Activated naive CD4-positive, alpha-beta T cell treated with Interleukin-2 at 50 U/mL for 16 hours (primary cell): ENCODE data around the gene CD68.
"Not testable (repeated sequence)": the region's sequence is repeated elsewhere in the genome, so short reads cannot be mapped to it uniquely, and the experiment has no call there.

ENCODE experiments used
- DNase-seq: peaks from one replicate; pipeline ENCODE4 v3.0.0-alpha.2; 2020

CD68 gene

DNA sequence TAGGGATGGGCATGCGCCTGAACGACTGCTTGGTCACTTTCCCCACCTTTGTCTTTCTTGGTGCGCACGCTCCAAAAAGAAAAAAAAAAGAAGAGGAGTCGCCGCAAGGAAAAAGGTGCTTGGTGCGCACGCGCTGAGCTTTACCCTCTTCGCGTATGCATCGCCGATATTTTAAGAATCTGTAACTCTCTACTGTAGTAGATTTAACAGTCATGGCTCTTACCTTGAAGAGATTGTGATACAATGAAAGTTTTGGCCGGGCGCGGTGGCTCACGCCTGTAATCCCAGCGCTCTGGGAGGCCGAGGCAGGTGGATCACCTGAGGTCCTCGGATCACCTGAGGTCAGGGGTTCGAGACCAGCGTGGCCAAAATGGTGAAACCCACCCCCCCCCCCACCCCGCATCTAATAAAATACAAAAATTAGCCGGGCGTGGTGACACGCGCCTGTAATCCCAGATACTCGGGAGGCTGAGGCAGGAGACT, 35.9 kb downstream of the CD68 start:
- DNase-seq: no peak

DNA sequence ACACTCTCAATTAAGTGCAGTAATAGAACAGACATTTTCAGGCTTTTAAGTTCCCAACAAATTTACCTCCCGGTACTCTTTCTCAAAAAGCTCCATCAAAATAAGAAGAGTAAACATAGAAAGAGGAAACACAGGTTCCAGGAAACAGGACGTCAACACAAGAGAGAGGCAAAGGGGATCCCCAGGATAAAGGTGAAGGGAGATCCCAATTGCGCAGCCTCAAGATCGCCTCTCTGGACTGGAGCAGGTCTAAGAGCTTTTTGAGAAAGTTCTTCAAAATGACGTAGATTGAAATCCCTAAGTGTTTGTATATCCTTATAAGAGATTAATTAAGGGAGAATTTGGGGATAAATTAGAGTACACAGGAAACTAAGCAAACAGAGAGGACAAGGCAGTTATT, 39.2 kb downstream of the CD68 start:
- no peak for DNase-seq

DNA sequence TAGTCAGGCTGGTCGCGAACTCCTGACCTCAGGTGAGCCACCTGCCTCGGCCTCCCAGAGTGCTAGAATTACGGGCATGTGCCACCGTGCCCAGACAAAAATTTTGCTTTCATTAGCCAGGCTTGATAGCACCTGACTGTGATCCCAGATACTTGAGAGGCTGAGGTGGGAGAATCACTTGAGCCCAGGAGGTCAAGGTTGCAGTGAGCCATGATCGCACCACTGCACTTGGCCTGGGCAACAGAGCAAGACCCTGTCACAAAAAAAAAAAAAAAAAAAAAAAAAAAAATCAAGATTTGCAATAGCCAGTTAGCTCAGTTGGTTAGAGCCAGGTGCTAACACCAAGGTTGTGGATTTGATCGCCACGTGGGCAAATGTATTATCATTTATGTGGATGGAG, 41.4 kb downstream of the CD68 start:
- no peak for DNase-seq

DNA sequence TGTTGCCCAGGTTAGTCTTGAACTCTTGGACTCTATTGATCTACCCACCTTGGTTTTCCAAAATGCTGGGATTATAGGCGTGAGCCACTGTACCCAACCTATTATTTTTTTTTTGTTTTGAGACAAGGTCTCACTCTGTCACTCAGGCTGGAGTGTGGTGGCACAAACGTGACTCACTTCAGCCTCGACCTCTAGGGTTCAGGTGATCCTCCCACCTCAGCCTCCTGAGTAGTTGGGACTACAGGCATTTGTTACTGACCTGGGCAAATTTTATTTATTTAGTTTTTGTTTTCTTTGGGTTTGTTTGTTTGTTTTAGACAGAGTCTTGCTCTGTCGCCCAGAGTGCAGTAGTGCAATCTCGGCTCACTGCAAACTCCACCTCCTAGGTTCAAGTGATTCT, 44.2 kb downstream of the CD68 start:
- no peak for DNase-seq

DNA sequence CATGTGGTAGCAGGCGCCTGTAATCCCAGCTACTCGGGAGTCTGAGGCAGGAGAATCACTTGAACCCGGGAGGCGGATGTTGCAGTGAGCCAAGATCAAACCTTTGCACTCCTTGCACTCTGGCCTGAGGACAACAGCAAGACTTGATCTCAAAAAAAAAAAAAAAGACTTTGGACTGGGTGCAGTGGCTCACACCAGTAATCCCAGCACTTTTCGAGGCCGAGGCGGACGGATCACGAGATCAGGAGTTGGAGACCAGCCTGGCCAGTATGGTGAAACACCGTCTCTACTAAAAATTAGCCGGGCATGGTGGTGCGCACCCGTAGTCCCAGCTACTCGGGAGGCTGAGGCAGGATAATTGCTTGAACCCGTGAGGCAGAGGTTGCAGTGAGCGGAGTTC, 46.3 kb downstream of the CD68 start:
- DNase-seq: not testable (repeated sequence)

DNA sequence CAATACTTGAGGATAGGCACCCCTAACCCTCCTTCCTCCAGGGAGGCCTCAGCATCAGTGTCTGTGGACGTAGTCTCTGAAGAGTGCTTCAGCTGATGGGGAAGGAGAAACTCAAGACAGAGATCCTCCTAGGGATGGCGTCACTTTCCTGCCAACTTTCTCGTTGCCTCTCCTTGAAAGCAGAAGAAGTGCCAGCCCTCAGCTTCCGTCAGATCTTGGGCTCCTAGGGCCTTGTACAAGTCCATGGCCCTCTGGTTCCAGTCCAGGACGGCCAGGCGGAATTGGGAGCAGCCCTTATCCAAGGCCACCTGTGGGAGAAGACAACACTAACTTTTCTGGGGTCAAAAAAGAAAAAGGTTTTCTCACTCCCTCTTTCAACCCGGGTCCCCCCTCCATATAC, 46.9 kb downstream of the CD68 start:
- DNase-seq: no peak

DNA sequence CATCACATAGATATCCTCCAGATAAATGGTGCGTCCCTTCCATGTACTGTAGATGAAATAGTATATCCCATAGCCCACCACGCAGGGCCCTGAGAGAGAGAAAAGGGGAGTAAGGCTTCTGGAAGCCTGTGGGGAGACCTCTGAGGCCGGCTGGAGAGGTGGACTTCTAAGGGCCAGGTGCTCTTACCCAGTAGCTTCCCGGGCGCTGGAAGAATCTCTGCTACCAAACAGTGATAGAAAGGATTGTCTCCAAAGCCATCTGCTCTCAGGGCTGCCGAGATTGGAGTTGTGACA, 47.5 kb downstream of the CD68 start:
- DNase-seq: no peak

DNA sequence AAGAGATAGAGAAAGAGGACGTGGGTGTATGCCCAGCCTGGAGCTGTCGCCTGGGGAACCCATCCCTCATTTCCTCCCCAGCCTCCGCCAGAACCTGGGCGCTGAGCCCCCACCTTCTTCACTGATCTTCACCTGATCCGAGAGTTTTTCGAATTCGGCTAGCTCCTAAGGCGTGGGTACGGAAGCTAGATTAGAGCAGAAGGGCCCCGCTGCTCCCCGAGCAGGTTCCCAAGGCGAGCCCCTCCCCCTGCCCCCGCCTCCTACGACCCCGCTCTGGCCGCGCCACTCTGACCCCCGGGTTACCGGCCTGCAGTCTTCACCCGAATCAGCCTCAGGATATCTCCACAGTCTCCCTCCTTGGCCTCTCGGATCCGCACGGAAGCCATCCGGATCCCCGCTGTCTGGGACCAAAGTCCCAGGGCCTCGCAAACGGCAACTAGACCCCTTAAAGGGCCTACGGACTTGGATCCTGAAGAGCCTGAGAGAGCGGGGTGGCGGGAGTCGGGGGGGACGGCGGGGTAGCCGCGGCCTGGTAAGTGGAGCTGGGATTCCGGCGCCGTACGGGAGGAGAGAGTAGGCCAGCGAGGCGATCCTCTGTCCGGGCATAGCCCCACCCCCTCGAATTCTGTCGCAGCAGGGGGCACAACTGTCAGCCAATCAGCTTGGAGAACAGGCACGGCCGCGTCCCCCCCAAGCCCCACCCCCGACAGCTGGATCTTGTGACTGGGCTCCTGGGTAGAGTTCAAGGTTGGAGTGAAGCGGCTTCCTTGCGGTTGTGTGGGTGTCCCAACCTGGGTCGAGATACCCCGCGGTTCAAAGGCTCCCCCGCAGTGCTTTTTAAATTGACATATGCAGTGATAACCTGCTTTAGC, 48.0 kb downstream of the CD68 start, which contains the start of gene SAT2:
Gene SAT2 (minus strand): TSS at position 572 of the 872 bp plus-strand sequence. CDS start 186 bp downstream, at position 386.
- peak; percentile 84 for DNase-seq

DNA sequence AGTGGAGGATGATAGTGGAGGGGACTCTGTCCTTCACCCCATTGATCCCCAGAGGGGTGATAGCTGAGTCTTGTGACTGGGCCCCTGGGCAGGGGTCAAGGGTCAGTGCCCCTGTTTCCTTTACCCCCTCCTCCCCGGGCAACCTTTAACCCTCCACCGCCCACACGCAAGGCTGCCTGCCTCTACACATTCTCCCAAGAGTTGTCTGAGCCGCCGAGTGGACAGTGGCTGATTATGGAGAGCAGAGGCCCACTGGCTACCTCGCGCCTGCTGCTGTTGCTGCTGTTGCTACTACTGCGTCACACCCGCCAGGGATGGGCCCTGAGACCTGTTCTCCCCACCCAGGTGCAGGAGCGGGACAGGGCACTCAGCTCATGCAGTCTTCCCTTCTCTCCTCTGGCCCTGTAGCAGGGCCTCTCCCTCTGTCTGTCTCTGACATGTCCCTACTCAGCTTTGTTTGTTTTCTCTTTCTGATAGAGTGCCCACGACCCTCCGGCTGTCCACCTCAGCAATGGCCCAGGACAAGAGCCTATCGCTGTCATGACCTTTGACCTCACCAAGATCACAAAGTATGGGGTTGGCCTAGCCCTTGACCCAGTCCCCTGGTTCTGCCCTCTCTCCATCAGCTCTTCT, 50.6 kb downstream of the CD68 start, which contains the start of gene SHBG:
Gene SHBG (plus strand): TSS at position 197 of the 633 bp plus-strand sequence. CDS start 38 bp downstream, at position 235.
- no peak for DNase-seq
